Measurements from ENCODE around the gene AP4M1.

- no peak for TF ChIP-seq CTCF (tag by site-specific recombination; IDR thresholded peaks at IDR 0.05)
- no peak for TF ChIP-seq INSM2 (tag by site-specific recombination; IDR thresholded peaks at IDR 0.05)
- TF ChIP-seq REST (tag by site-specific recombination; IDR thresholded peaks at IDR 0.05), result no peak
- TF ChIP-seq ZBTB10 (tag by site-specific recombination; IDR thresholded peaks at IDR 0.05), result no peak
- no peak for TF ChIP-seq ZBTB20 (tag by site-specific recombination; IDR thresholded peaks at IDR 0.05)
- TF ChIP-seq ZNF366 (tag by site-specific recombination; conservative IDR thresholded peaks at IDR 0.05), result no peak
- no peak for TF ChIP-seq SP2 (tag by site-specific recombination; IDR thresholded peaks at IDR 0.05)
- TF ChIP-seq SCRT1 (tag by site-specific recombination; IDR thresholded peaks at IDR 0.05; ENCODE audit: borderline replicate concordance), result no peak
- no peak for TF ChIP-seq ZNF544 (tag by site-specific recombination; IDR thresholded peaks at IDR 0.05)
- no peak for TF ChIP-seq ZNF121 (tag by site-specific recombination; IDR thresholded peaks at IDR 0.05)
- no peak for TF ChIP-seq ELK4 (IDR thresholded peaks at IDR 0.05; ENCODE audit: borderline replicate concordance, low read depth, low read length)
- no peak for TF ChIP-seq KLF1 (tag by site-specific recombination; IDR thresholded peaks at IDR 0.05)
These were observed 35.8 kb upstream of the AP4M1 start for GRCh38 chr7:100065452-100066186.
